BLaER1 (cell line): ENCODE measurements around the gene SLC13A2.

Source experiments
- H3K27ac ChIP-seq: shearing (Covaris generic); formaldehyde crosslinking; 2 replicates; pipeline ENCODE4 v1.8.1; 2022
- H3K27me3 ChIP-seq: shearing (Covaris generic); formaldehyde crosslinking; 2 replicates; pipeline ENCODE4 v1.8.1; 2022
- H3K36me3 ChIP-seq: shearing (Covaris generic); formaldehyde crosslinking; 2 replicates; pipeline ENCODE4 v1.8.1; 2022
- H3K4me1 ChIP-seq: shearing (Covaris generic); formaldehyde crosslinking; 2 replicates; pipeline ENCODE4 v1.8.1; 2022
- H3K4me2 ChIP-seq: shearing (Covaris generic); formaldehyde crosslinking; 2 replicates; pipeline ENCODE4 v1.8.1; 2022
- H3K4me3 ChIP-seq: shearing (Covaris generic); formaldehyde crosslinking; 2 replicates; pipeline ENCODE4 v1.8.1; 2022
- H3K9ac ChIP-seq: shearing (Covaris generic); formaldehyde crosslinking; 2 replicates; pipeline ENCODE4 v1.8.1; 2022
- H3K9me3 ChIP-seq: shearing (Covaris generic); formaldehyde crosslinking; 2 replicates; pipeline ENCODE4 v1.8.1; 2022
- H4K20me1 ChIP-seq: shearing (Covaris generic); formaldehyde crosslinking; 2 replicates; pipeline ENCODE4 v1.8.1; 2022
- Cebpa-rat ChIP-seq: shearing (Covaris generic); IDR thresholded peaks from 2 replicates; pipeline ENCODE4 v1.8.1; 2022

SLC13A2 gene

GRCh38 chr17:28491860-28492259 is 18.4 kb downstream of the SLC13A2 start:
- Histone ChIP-seq H4K20me1 (no peaks in the 10 kb centered on the region), H3K9me3 (no peaks in the 10 kb centered on the region), H3K9ac (no peak overlapping the region), H3K36me3 (no peaks in the 10 kb centered on the region), H3K27me3 (no peaks in the 10 kb centered on the region), H3K27ac (no peak overlapping the region), H3K4me3 (no peak overlapping the region), H3K4me1 (peaks cover 61% of the 10 kb centered on the region), H3K4me2 (no peak overlapping the region)
- no peak for TF ChIP-seq Cebpa-rat

- Histone ChIP-seq H3K36me3 (no peaks in the 10 kb centered on the region), H3K4me2 (peak overlapping the region; percentile 64), H3K27ac (peak overlapping the region; percentile 77), H3K4me1 (peaks cover 61% of the 10 kb centered on the region), H3K27me3 (no peaks in the 10 kb centered on the region), H3K4me3 (no peak overlapping the region), H3K9ac (peak overlapping the region; percentile 48; the same call in 1 of the 2 replicates), H4K20me1 (no peaks in the 10 kb centered on the region), H3K9me3 (no peaks in the 10 kb centered on the region)
- no peak for TF ChIP-seq Cebpa-rat
Measured at GRCh38 chr17:28492352-28493310, 19.2 kb downstream of the SLC13A2 start.

GRCh38 chr17:28493460-28493859 is 20.0 kb downstream of the SLC13A2 start:
- Histone ChIP-seq H3K27ac (peak overlapping the region; percentile 77), H4K20me1 (no peaks in the 10 kb centered on the region), H3K9me3 (no peaks in the 10 kb centered on the region), H3K4me1 (peaks cover 65% of the 10 kb centered on the region), H3K36me3 (no peaks in the 10 kb centered on the region), H3K4me3 (no peak overlapping the region), H3K9ac (peak overlapping the region; percentile 48; the same call in 1 of the 2 replicates), H3K4me2 (peak overlapping the region; percentile 64), H3K27me3 (no peaks in the 10 kb centered on the region)
- no peak for TF ChIP-seq Cebpa-rat

GRCh38 chr17:28494445-28495188 is 21.2 kb downstream of the SLC13A2 start:
- H3K4me3 ChIP-seq: no peak overlapping the region
- H3K27me3 ChIP-seq: no peaks in the 10 kb centered on the region
- no peak for TF ChIP-seq Cebpa-rat
- H4K20me1 ChIP-seq: no peaks in the 10 kb centered on the region
- peak overlapping the region; percentile 38 for H3K4me2 ChIP-seq
- H3K9me3 ChIP-seq: no peaks in the 10 kb centered on the region
- peaks cover 76% of the 10 kb centered on the region for H3K4me1 ChIP-seq
- peak overlapping the region; percentile 77 for H3K27ac ChIP-seq
- H3K9ac ChIP-seq: no peak overlapping the region
- H3K36me3 ChIP-seq: no peaks in the 10 kb centered on the region

- Histone ChIP-seq H3K27me3 (no peaks in the 10 kb centered on the region), H3K27ac (no peak overlapping the region), H3K4me1 (peaks cover 87% of the 10 kb centered on the region), H3K9me3 (no peaks in the 10 kb centered on the region), H3K4me2 (no peak overlapping the region), H3K9ac (no peak overlapping the region), H3K4me3 (no peak overlapping the region), H3K36me3 (no peaks in the 10 kb centered on the region), H4K20me1 (no peaks in the 10 kb centered on the region)
- no peak for TF ChIP-seq Cebpa-rat
Measured at GRCh38 chr17:28495635-28496034, 22.2 kb downstream of the SLC13A2 start.

- no peaks in the 10 kb centered on the region for H4K20me1 ChIP-seq
- H3K4me1 ChIP-seq: peaks cover 96% of the 10 kb centered on the region
- H3K9me3 ChIP-seq: no peaks in the 10 kb centered on the region
- H3K9ac ChIP-seq: no peak overlapping the region
- H3K27ac ChIP-seq: peak overlapping the region; percentile 10; the same call in 1 of the 2 replicates
- TF ChIP-seq Cebpa-rat: no peak
- peak overlapping the region; percentile 80 for H3K4me2 ChIP-seq
- no peaks in the 10 kb centered on the region for H3K36me3 ChIP-seq
- H3K4me3 ChIP-seq: no peak overlapping the region
- no peaks in the 10 kb centered on the region for H3K27me3 ChIP-seq
Measured at GRCh38 chr17:28497931-28498330, 24.5 kb downstream of the SLC13A2 start.

- TF ChIP-seq Cebpa-rat: no peak
- no peaks in the 10 kb centered on the region for H4K20me1 ChIP-seq
- H3K4me2 ChIP-seq: peak overlapping the region; percentile 80
- no peaks in the 10 kb centered on the region for H3K9me3 ChIP-seq
- H3K36me3 ChIP-seq: no peaks in the 10 kb centered on the region
- H3K4me1 ChIP-seq: peaks cover 87% of the 10 kb centered on the region
- H3K4me3 ChIP-seq: peak overlapping the region; percentile 19; the same call in 1 of the 2 replicates
- H3K27me3 ChIP-seq: no peaks in the 10 kb centered on the region
- H3K9ac ChIP-seq: peak overlapping the region; percentile 35; the same call in 1 of the 2 replicates
- H3K27ac ChIP-seq: peak overlapping the region; percentile 18; the same call in 1 of the 2 replicates
Measured at GRCh38 chr17:28498652-28499363, 25.4 kb downstream of the SLC13A2 start.

GRCh38 chr17:28499364-28499664 is 25.9 kb downstream of the SLC13A2 start:
- Histone ChIP-seq H4K20me1 (no peaks in the 10 kb centered on the region), H3K9ac (peak overlapping the region; percentile 35; the same call in 1 of the 2 replicates), H3K27me3 (no peaks in the 10 kb centered on the region), H3K4me1 (peaks cover 82% of the 10 kb centered on the region), H3K27ac (peak overlapping the region; percentile 18; the same call in 1 of the 2 replicates), H3K4me2 (peak overlapping the region; percentile 80), H3K36me3 (no peaks in the 10 kb centered on the region), H3K4me3 (no peak overlapping the region), H3K9me3 (no peaks in the 10 kb centered on the region)
- TF ChIP-seq Cebpa-rat: no peak

- H4K20me1 ChIP-seq: no peaks in the 10 kb centered on the region
- H3K9ac ChIP-seq: no peak overlapping the region
- H3K4me2 ChIP-seq: peak overlapping the region; percentile 80
- no peaks in the 10 kb centered on the region for H3K9me3 ChIP-seq
- no peak overlapping the region for H3K4me3 ChIP-seq
- peak overlapping the region; percentile 80; the same call in 1 of the 2 replicates for H3K27ac ChIP-seq
- H3K36me3 ChIP-seq: no peaks in the 10 kb centered on the region
- no peaks in the 10 kb centered on the region for H3K27me3 ChIP-seq
- no peak for TF ChIP-seq Cebpa-rat
- H3K4me1 ChIP-seq: peaks cover 77% of the 10 kb centered on the region
Measured at GRCh38 chr17:28499684-28500357, 26.4 kb downstream of the SLC13A2 start.
